ENCODE data around the gene ZCCHC17. TPM values are rescaled to one million over a fixed set of nuclear protein-coding genes. Genes with fewer than 3 reads are reported as not detected.

Gene ZCCHC17
- total and polyA plus RNA-seq, 4 donors = 49.0 to 93.8 (median 75.7) TPM

DNA sequence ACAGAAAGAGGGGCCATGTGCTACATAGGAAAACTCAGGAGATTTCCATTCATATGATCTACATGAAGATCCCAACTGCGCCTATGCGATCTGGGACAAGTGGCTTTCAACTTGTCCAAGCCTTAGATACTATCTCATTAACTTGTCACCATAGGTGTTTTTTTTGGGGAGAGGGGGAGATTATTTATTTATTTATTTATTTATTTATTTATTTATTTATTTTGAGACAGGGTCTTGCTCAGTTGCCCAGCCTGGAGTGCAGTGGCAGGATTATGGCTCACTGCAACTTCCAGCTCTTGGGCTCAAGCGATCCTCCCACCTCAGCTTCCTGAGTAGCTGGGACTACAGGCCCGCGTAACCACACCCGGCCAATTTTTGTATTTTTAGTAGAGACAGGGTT is 64.8 kb downstream of the ZCCHC17 start:
- Histone ChIP-seq H3K36me3 (ENCODE audit: control insufficient read depth, insufficient read depth, low read length) (peaks cover 30% of the 10 kb centered on the region), H3K9me3 (ENCODE audit: control insufficient read depth, insufficient read depth, low read length) (no peaks in the 10 kb centered on the region), H3K4me3 (ENCODE audit: low read depth, low read length) (no peak overlapping the region), H3K27me3 (ENCODE audit: control insufficient read depth, insufficient read depth, low read length) (no peaks in the 10 kb centered on the region), H3K4me1 (ENCODE audit: control insufficient read depth, insufficient read depth, low read length) (no peaks in the 10 kb centered on the region), H3K27ac (ENCODE audit: low read depth, low read length) (no peak overlapping the region)
- no peak for DNase-seq (ENCODE audit: low read depth in 4 of 6, low spot score in 6 of 6)
- no CpG with 5 or more reads among the region's 6 CpGs for WGBS (ENCODE audit: insufficient coverage)

- H3K4me1 ChIP-seq (ENCODE audit: control insufficient read depth, insufficient read depth, low read length) = no peaks in the 10 kb centered on the region
- no peaks in the 10 kb centered on the region for H3K27me3 ChIP-seq (ENCODE audit: control insufficient read depth, insufficient read depth, low read length)
- no peak for DNase-seq (ENCODE audit: low read depth in 4 of 6, low spot score in 6 of 6)
- H3K36me3 ChIP-seq (ENCODE audit: control insufficient read depth, insufficient read depth, low read length) = peaks cover 34% of the 10 kb centered on the region
- H3K27ac ChIP-seq (ENCODE audit: low read depth, low read length) = no peak overlapping the region
- H3K4me3 ChIP-seq (ENCODE audit: low read depth, low read length) = no peak overlapping the region
- no peaks in the 10 kb centered on the region for H3K9me3 ChIP-seq (ENCODE audit: control insufficient read depth, insufficient read depth, low read length)
- WGBS (ENCODE audit: insufficient coverage) = 92% methylated on average over 3 of the region's 3 CpGs
Measured at GRCh38 chr1:31362032-31362431, 65.2 kb downstream of the ZCCHC17 start.

DNA sequence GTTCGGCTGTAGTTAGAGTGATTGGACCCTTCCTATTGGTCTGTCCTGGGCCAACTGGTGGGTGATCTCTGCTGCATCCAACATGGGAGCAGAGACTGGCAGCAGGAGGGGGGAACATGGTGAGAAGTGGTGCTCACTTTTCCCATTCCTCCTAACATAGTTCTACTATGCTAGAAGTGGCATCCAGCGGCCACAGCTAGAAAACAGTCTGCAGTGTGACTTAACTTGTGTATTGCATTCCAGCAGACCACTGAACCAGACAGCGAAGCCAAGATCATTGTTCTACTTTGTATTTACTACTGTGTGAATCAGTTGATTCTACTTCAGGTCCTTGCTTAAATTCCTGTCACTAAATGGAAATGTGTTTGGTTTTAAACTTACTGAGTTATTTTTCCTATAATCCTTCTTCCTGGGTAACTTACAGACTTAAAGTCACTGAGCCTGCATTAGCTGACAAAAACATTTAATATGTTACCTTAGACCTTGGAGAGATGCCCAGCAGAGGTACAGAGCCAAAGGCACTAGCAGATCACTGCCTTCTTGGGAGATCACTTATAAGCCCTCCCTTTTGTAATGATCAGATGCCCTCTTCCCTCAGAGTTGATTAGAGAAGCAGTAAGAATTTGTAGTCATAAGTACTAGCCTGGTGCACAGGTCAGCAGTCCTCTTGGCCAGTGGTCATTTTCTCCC is 67.9 kb downstream of the ZCCHC17 start:
- Histone ChIP-seq H3K27ac (ENCODE audit: low read depth, low read length) (no peak overlapping the region), H3K4me1 (ENCODE audit: control insufficient read depth, insufficient read depth, low read length) (peaks cover 5% of the 10 kb centered on the region), H3K36me3 (ENCODE audit: control insufficient read depth, insufficient read depth, low read length) (peaks cover 27% of the 10 kb centered on the region), H3K27me3 (ENCODE audit: control insufficient read depth, insufficient read depth, low read length) (no peaks in the 10 kb centered on the region), H3K4me3 (ENCODE audit: low read depth, low read length) (no peak overlapping the region), H3K9me3 (ENCODE audit: control insufficient read depth, insufficient read depth, low read length) (no peaks in the 10 kb centered on the region)
- WGBS (ENCODE audit: insufficient coverage) = 56% methylated on average over 1 of the region's 3 CpGs
- no peak for DNase-seq (ENCODE audit: low read depth in 4 of 6, low spot score in 6 of 6)

DNA sequence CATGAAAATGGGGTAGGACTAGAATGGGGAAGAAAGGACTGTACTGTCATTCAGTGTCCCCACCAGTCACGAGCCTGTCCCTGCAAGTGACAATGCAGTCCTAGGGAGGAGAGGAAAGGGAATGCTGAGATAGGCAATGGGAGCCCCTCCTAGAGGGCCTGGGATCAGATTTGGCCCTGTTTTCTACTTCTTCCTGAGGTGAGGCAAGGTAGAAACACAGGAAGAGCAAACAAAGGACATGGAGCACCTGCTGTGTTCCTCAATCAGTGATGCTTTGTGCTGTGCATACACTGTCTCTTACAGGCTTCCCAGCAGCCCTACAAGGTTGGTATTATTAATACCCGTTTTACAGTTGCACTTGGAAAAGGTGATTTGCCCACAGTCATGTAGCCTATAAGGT is 70.0 kb downstream of the ZCCHC17 start:
- Histone ChIP-seq H3K9me3 (ENCODE audit: control insufficient read depth, insufficient read depth, low read length) (no peaks in the 10 kb centered on the region), H3K27ac (ENCODE audit: low read depth, low read length) (no peak overlapping the region), H3K4me3 (ENCODE audit: low read depth, low read length) (no peak overlapping the region), H3K4me1 (ENCODE audit: control insufficient read depth, insufficient read depth, low read length) (peaks cover 14% of the 10 kb centered on the region), H3K36me3 (ENCODE audit: control insufficient read depth, insufficient read depth, low read length) (peaks cover 16% of the 10 kb centered on the region), H3K27me3 (ENCODE audit: control insufficient read depth, insufficient read depth, low read length) (no peaks in the 10 kb centered on the region)
- 82% methylated on average over 2 of the region's 2 CpGs for WGBS (ENCODE audit: insufficient coverage)
- DNase-seq (ENCODE audit: low read depth in 4 of 6, low spot score in 6 of 6) = no peak

DNA sequence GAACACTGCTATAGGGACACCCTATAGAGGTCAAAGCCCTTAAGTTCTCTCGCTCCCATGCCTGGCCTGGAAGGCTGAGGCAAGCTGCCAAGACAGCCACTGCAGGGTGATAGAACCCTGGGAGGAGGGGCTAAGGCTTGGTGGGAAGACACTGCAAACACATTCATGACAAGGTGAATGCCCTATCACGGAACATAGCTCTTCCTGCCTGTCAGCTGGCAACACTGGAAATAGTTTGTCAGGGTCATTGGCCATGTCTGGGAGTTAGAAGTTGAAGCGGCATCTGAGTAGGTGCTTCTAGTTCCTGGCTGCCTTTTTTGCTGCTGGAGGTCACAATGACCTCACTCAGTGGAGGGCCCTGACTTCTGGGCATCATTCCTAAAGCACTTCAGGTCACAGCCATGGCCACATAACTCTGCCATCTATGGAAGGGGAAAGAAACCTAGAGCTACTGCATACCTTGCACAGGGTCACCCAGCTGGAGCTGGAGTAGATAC is 71.8 kb downstream of the ZCCHC17 start:
- Histone ChIP-seq H3K36me3 (ENCODE audit: control insufficient read depth, insufficient read depth, low read length) (peaks cover 16% of the 10 kb centered on the region), H3K27ac (ENCODE audit: low read depth, low read length) (no peak overlapping the region), H3K4me1 (ENCODE audit: control insufficient read depth, insufficient read depth, low read length) (peaks cover 31% of the 10 kb centered on the region)

GRCh38 chr1:31370021-31370420 is 73.2 kb downstream of the ZCCHC17 start:
- no peaks in the 10 kb centered on the region for H3K27me3 ChIP-seq (ENCODE audit: control insufficient read depth, insufficient read depth, low read length)
- 83% methylated on average over 1 of the region's 2 CpGs for WGBS (ENCODE audit: insufficient coverage)
- no peaks in the 10 kb centered on the region for H3K9me3 ChIP-seq (ENCODE audit: control insufficient read depth, insufficient read depth, low read length)
- no peak overlapping the region for H3K27ac ChIP-seq (ENCODE audit: low read depth, low read length)
- DNase-seq (ENCODE audit: low read depth in 4 of 6, low spot score in 6 of 6) = no peak
- peaks cover 43% of the 10 kb centered on the region for H3K4me1 ChIP-seq (ENCODE audit: control insufficient read depth, insufficient read depth, low read length)
- H3K4me3 ChIP-seq (ENCODE audit: low read depth, low read length) = no peak overlapping the region
- peaks cover 9% of the 10 kb centered on the region for H3K36me3 ChIP-seq (ENCODE audit: control insufficient read depth, insufficient read depth, low read length)

More for the DNA sequence above, 71.8 kb downstream of the ZCCHC17 start:
- Histone ChIP-seq H3K9me3 (ENCODE audit: control insufficient read depth, insufficient read depth, low read length) (no peaks in the 10 kb centered on the region), H3K27me3 (ENCODE audit: control insufficient read depth, insufficient read depth, low read length) (no peaks in the 10 kb centered on the region), H3K4me3 (ENCODE audit: low read depth, low read length) (no peak overlapping the region)
- WGBS (ENCODE audit: insufficient coverage) = 79% methylated on average over 3 of the region's 3 CpGs
- DNase-seq (ENCODE audit: low read depth in 4 of 6, low spot score in 6 of 6) = no peak

- no peak overlapping the region for H3K27ac ChIP-seq (ENCODE audit: low read depth, low read length)
- WGBS (ENCODE audit: insufficient coverage) = 95% methylated on average over 3 of the region's 4 CpGs
- peaks cover 6% of the 10 kb centered on the region for H3K36me3 ChIP-seq (ENCODE audit: control insufficient read depth, insufficient read depth, low read length)
- no peak overlapping the region for H3K4me3 ChIP-seq (ENCODE audit: low read depth, low read length)
- H3K9me3 ChIP-seq (ENCODE audit: control insufficient read depth, insufficient read depth, low read length) = no peaks in the 10 kb centered on the region
- peaks cover 43% of the 10 kb centered on the region for H3K4me1 ChIP-seq (ENCODE audit: control insufficient read depth, insufficient read depth, low read length)
- H3K27me3 ChIP-seq (ENCODE audit: control insufficient read depth, insufficient read depth, low read length) = no peaks in the 10 kb centered on the region
- DNase-seq (ENCODE audit: low read depth in 4 of 6, low spot score in 6 of 6) = no peak
Measured at GRCh38 chr1:31370565-31370964, 73.7 kb downstream of the ZCCHC17 start.

GRCh38 chr1:31371121-31371959 is 74.5 kb downstream of the ZCCHC17 start:
- WGBS (ENCODE audit: insufficient coverage) = 83% methylated on average over 6 of the region's 10 CpGs
- peaks cover 4% of the 10 kb centered on the region for H3K36me3 ChIP-seq (ENCODE audit: control insufficient read depth, insufficient read depth, low read length)
- H3K4me3 ChIP-seq (ENCODE audit: low read depth, low read length) = no peak overlapping the region
- no peaks in the 10 kb centered on the region for H3K27me3 ChIP-seq (ENCODE audit: control insufficient read depth, insufficient read depth, low read length)
- no peak overlapping the region for H3K27ac ChIP-seq (ENCODE audit: low read depth, low read length)
- no peaks in the 10 kb centered on the region for H3K9me3 ChIP-seq (ENCODE audit: control insufficient read depth, insufficient read depth, low read length)
- H3K4me1 ChIP-seq (ENCODE audit: control insufficient read depth, insufficient read depth, low read length) = peaks cover 49% of the 10 kb centered on the region
- peak in 1 of 6 donors; percentile 45 for DNase-seq (ENCODE audit: low read depth in 4 of 6, low spot score in 6 of 6)

GRCh38 chr1:31372051-31372450 is 75.2 kb downstream of the ZCCHC17 start:
- no peak overlapping the region for H3K27ac ChIP-seq (ENCODE audit: low read depth, low read length)
- H3K9me3 ChIP-seq (ENCODE audit: control insufficient read depth, insufficient read depth, low read length) = no peaks in the 10 kb centered on the region
- H3K4me1 ChIP-seq (ENCODE audit: control insufficient read depth, insufficient read depth, low read length) = peaks cover 56% of the 10 kb centered on the region
- H3K4me3 ChIP-seq (ENCODE audit: low read depth, low read length) = peak overlapping the region; percentile 49
- WGBS (ENCODE audit: insufficient coverage) = 81% methylated on average over 3 of the region's 3 CpGs
- no peaks in the 10 kb centered on the region for H3K27me3 ChIP-seq (ENCODE audit: control insufficient read depth, insufficient read depth, low read length)
- DNase-seq (ENCODE audit: low read depth in 4 of 6, low spot score in 6 of 6) = peak in 1 of 6 donors; percentile 16
- H3K36me3 ChIP-seq (ENCODE audit: control insufficient read depth, insufficient read depth, low read length) = no peaks in the 10 kb centered on the region

All from spinal cord (tissue), 10 donors.